Lower leg skin (tissue), 4 donors: Measurements from ENCODE around the gene TMEM138. TPM values are rescaled to one million over a fixed set of nuclear protein-coding genes. Genes with fewer than 3 reads are reported as not detected.
A peak's percentile ranks its signal among the peaks of the same experiment; 100 is the strongest.
"Not testable (repeated sequence)": the region's sequence is repeated elsewhere in the genome, so short reads cannot be mapped to it uniquely, and the experiment has no call there.

Experiments used
- DNase-seq, 2 donors: peaks; one replicate each; pipeline ENCODE4 v3.0.0-alpha.2; 2019; ENCODE audit warnings: low spot score in 2 of 2
- H3K4me3 ChIP-seq: fragments of 200-600 bp; sonication (generic); 2 replicates; pipeline ENCODE4 v1.5.1; 2017; ENCODE audit warnings: mild to moderate bottlenecking, low read depth; ENCODE audit not compliant: poor library complexity, severe bottlenecking
- CTCF ChIP-seq, 3 donors: fragments of 450-650 bp; IDR thresholded peaks; one replicate each; pipeline ENCODE4 v1.5.1; 2016; ENCODE audit warnings: antibody characterized with exemption in 3 of 3, mild to moderate bottlenecking in 3 of 3, moderate library complexity in 2 of 3
- POLR2A ChIP-seq, 2 donors: fragments of 450-650 bp; IDR thresholded peaks; one replicate each; pipeline ENCODE4 v1.6.1; 2016 to 2017; ENCODE audit warnings: antibody characterized with exemption in 2 of 2, mild to moderate bottlenecking in 1 of 2, moderate library complexity in 1 of 2
- WGBS, 2 donors: methylation state at CpG; one replicate each; pipeline ENCODE4 v1.1.5; 2018; 5-methylcytosine and 5-hydroxymethylcytosine counted together
- intact Hi-C: fragments of 100-400 bp; cut with DNase I; formaldehyde crosslinking; loops from one replicate; pipeline ENCODE4 v1.15.0; 2023; ENCODE audit warnings: low total_unique reads
- total RNA-seq, 4 donors: library from RNA; depleted of rRNA; stranded (reverse); fragments of >200 nt; gene quantifications; one replicate each; pipeline ENCODE4 v1.1.0, GENCODE V29; 2016

Gene TMEM138
- total RNA-seq, 4 donors from 2014 or later = 12.7 to 47.2 (median 18.1) TPM

- DNase-seq = peak in 1 of 2 donors; percentile 67
- 41 to 51% methylated on average over 5 of the region's 5 CpGs for WGBS, 2 donors
- intact Hi-C loops = no loop called here
- TF ChIP-seq CTCF (IDR thresholded peaks at IDR 0.05) = no peak
- no peak for TF ChIP-seq POLR2A (IDR thresholded peaks at IDR 0.05)
- no peak overlapping the region for H3K4me3 ChIP-seq
Observed at GRCh38 chr11:61378713-61379313, 16.6 kb downstream of the TMEM138 start.

GRCh38 chr11:61380884-61381283 lies 18.7 kb downstream of the TMEM138 start:
- TF ChIP-seq CTCF (IDR thresholded peaks at IDR 0.05) = no peak
- no peak for TF ChIP-seq POLR2A (IDR thresholded peaks at IDR 0.05)
- intact Hi-C loops = loop anchor here (10.0 kb wide), 1 partner anchor 126 kb away; no protein-coding TSS in a partner anchor
- no peak overlapping the region for H3K4me3 ChIP-seq
- DNase-seq = no peak
- 93 to 94% methylated on average over 9 of the region's 9 CpGs for WGBS, 2 donors

- 95 to 97% methylated on average over 5 of the region's 5 CpGs for WGBS, 2 donors
- not testable (repeated sequence) for H3K4me3 ChIP-seq, DNase-seq
- intact Hi-C loops = loop anchor here (10.0 kb wide), 1 partner anchor 129 kb away; no protein-coding TSS in a partner anchor
Observed at GRCh38 chr11:61383859-61384258, 21.7 kb downstream of the TMEM138 start.

GRCh38 chr11:61384271-61385242 lies 22.4 kb downstream of the TMEM138 start:
- 69 to 72% methylated on average over 15 of the region's 15 CpGs for WGBS, 2 donors
- TF ChIP-seq POLR2A (IDR thresholded peaks at IDR 0.05) = no peak
- no peak for TF ChIP-seq CTCF (IDR thresholded peaks at IDR 0.05)
- no peak overlapping the region for H3K4me3 ChIP-seq
- DNase-seq = no peak
- intact Hi-C loops = loop anchor here (5.0 to 10.0 kb wide), 2 partner anchors 47 to 130 kb away; no protein-coding TSS in a partner anchor

GRCh38 chr11:61390161-61390560 lies 28.0 kb downstream of the TMEM138 start:
- TF ChIP-seq POLR2A (IDR thresholded peaks at IDR 0.05) (no peak), CTCF (IDR thresholded peaks at IDR 0.05) (no peak)
- intact Hi-C loops = no loop called here
- no peak overlapping the region for H3K4me3 ChIP-seq
- 90 to 93% methylated on average over 1 of the region's 1 CpG for WGBS, 2 donors
- DNase-seq = no peak

GRCh38 chr11:61392981-61393595 lies 30.9 kb downstream of the TMEM138 start:
- TF ChIP-seq CTCF (IDR thresholded peaks at IDR 0.05) (no peak), POLR2A (IDR thresholded peaks at IDR 0.05) (no peak)
- intact Hi-C loops = no loop called here
- 3 to 4% methylated on average over 15 of the region's 15 CpGs for WGBS, 2 donors
- DNase-seq = no peak
- peak overlapping the region; percentile 63 for H3K4me3 ChIP-seq
